ENCODE measurements around the gene HDX.

Gene HDX

GRCh38 chrX:84475596-84475995 lies 26.7 kb downstream of the HDX start:
- no peak for TF ChIP-seq CTCF (IDR thresholded peaks at IDR 0.05; ENCODE audit: insufficient read depth, low read depth, low read length, missing control alignments)
- no peak overlapping the region for H3K4me3 ChIP-seq (ENCODE audit: low read length)
- DNase-seq (ENCODE audit: low read depth) = no peak

GRCh38 chrX:84475101-84475500 lies 27.2 kb downstream of the HDX start:
- DNase-seq (ENCODE audit: low read depth) = no peak
- no peak for TF ChIP-seq CTCF (IDR thresholded peaks at IDR 0.05; ENCODE audit: insufficient read depth, low read depth, low read length, missing control alignments)

GRCh38 chrX:84469226-84469625 lies 33.0 kb downstream of the HDX start:
- H3K4me3 ChIP-seq (ENCODE audit: low read length) = no peak overlapping the region
- DNase-seq (ENCODE audit: low read depth) = peak; percentile 47
- TF ChIP-seq CTCF (IDR thresholded peaks at IDR 0.05; ENCODE audit: insufficient read depth, low read depth, low read length, missing control alignments) = no peak

More at GRCh38 chrX:84475101-84475500, 27.2 kb downstream of the HDX start:
- no peak overlapping the region for H3K4me3 ChIP-seq (ENCODE audit: low read length)

GRCh38 chrX:84467898-84468297 lies 34.4 kb downstream of the HDX start:
- TF ChIP-seq CTCF (IDR thresholded peaks at IDR 0.05; ENCODE audit: insufficient read depth, low read depth, low read length, missing control alignments) = no peak

GRCh38 chrX:84453351-84454246 lies 48.7 kb downstream of the HDX start:
- no peak for DNase-seq (ENCODE audit: low read depth)
- no peak for TF ChIP-seq CTCF (IDR thresholded peaks at IDR 0.05; ENCODE audit: insufficient read depth, low read depth, low read length, missing control alignments)
- no peak overlapping the region for H3K4me3 ChIP-seq (ENCODE audit: low read length)

More at GRCh38 chrX:84467898-84468297, 34.4 kb downstream of the HDX start:
- H3K4me3 ChIP-seq (ENCODE audit: low read length) = no peak overlapping the region
- DNase-seq (ENCODE audit: low read depth) = no peak

- TF ChIP-seq CTCF (IDR thresholded peaks at IDR 0.05; ENCODE audit: insufficient read depth, low read depth, low read length, missing control alignments) = no peak
- peak; percentile 60 for DNase-seq (ENCODE audit: low read depth)
- H3K4me3 ChIP-seq (ENCODE audit: low read length) = no peak overlapping the region
These were observed 61.1 kb downstream of the HDX start for GRCh38 chrX:84441143-84441542.

- no peak overlapping the region for H3K4me3 ChIP-seq (ENCODE audit: low read length)
- no peak for DNase-seq (ENCODE audit: low read depth)
- no peak for TF ChIP-seq CTCF (IDR thresholded peaks at IDR 0.05; ENCODE audit: insufficient read depth, low read depth, low read length, missing control alignments)
These were observed 87.1 kb downstream of the HDX start for GRCh38 chrX:84415140-84415539.
